Neutrophil (primary cell): ENCODE data around the gene ZNF830.
"Not testable (repeated sequence)": the region's sequence is repeated elsewhere in the genome, so short reads cannot be mapped to it uniquely, and the experiment has no call there.

Experiments used
- H3K27ac ChIP-seq: fragments of 200-600 bp; sonication (generic); 2 replicates; pipeline ENCODE4 v1.5.1; 2016; ENCODE audit warnings: mild to moderate bottlenecking, moderate library complexity
- H3K27me3 ChIP-seq: fragments of 200-600 bp; sonication (generic); 2 replicates; pipeline ENCODE4 v1.6.0; 2016; ENCODE audit warnings: mild to moderate bottlenecking
- H3K36me3 ChIP-seq: fragments of 200-600 bp; sonication (generic); 2 replicates; pipeline ENCODE4 v1.5.1; 2017
- H3K4me1 ChIP-seq, 2 experiments: fragments of 200-600 bp in 1 of 2; sonication (generic) in 1 of 2; 1 replicate in 1 of 2; 2 replicates in 1 of 2; pipeline versions ENCODE4 v1.5.1 to v1.6.1; 2013 to 2016; ENCODE audit warnings: low read depth in 1 of 2, low read length in 1 of 2, mild to moderate bottlenecking in 1 of 2, moderate library complexity in 1 of 2; ENCODE audit not compliant: control insufficient read depth in 1 of 2, insufficient read depth in 1 of 2
- H3K4me3 ChIP-seq, 2 experiments: fragments of 200-600 bp in 1 of 2; sonication (generic) in 1 of 2; 1 replicate in 1 of 2; 2 replicates in 1 of 2; pipeline ENCODE4 v1.5.1; 2013 to 2016; ENCODE audit warnings: low read depth in 1 of 2, low read length in 1 of 2, mild to moderate bottlenecking in 1 of 2, moderate library complexity in 1 of 2
- H3K9me3 ChIP-seq: fragments of 200-600 bp; sonication (generic); 2 replicates; pipeline ENCODE4 v1.5.1; 2016
- TF ChIP-seq, protein P1 (sequence below): fragments of 200-600 bp; sonication (generic); IDR thresholded peaks from 2 replicates; pipeline ENCODE4 v1.5.1; 2016; ENCODE audit warnings: antibody characterized with exemption

The ZNF830 gene

GRCh38 chr17:34926661-34927060 is 34.7 kb upstream of the ZNF830 start:
- Histone ChIP-seq H3K9me3 (no peaks in the 10 kb centered on the region), H3K36me3 (no peaks in the 10 kb centered on the region), H3K4me3 (no peak overlapping the region), H3K4me1 (peaks cover 10 to 20% of the 10 kb centered on the region in 2 experiments), H3K27me3 (no peaks in the 10 kb centered on the region), H3K27ac (no peak overlapping the region)
- TF ChIP-seq, protein P1, sequence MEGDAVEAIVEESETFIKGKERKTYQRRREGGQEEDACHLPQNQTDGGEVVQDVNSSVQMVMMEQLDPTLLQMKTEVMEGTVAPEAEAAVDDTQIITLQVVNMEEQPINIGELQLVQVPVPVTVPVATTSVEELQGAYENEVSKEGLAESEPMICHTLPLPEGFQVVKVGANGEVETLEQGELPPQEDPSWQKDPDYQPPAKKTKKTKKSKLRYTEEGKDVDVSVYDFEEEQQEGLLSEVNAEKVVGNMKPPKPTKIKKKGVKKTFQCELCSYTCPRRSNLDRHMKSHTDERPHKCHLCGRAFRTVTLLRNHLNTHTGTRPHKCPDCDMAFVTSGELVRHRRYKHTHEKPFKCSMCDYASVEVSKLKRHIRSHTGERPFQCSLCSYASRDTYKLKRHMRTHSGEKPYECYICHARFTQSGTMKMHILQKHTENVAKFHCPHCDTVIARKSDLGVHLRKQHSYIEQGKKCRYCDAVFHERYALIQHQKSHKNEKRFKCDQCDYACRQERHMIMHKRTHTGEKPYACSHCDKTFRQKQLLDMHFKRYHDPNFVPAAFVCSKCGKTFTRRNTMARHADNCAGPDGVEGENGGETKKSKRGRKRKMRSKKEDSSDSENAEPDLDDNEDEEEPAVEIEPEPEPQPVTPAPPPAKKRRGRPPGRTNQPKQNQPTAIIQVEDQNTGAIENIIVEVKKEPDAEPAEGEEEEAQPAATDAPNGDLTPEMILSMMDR: no peak

- TF ChIP-seq, protein P1: no peak
- no peaks in the 10 kb centered on the region for H3K36me3 ChIP-seq
- no peaks in the 10 kb centered on the region for H3K9me3 ChIP-seq
These were observed 31.1 kb upstream of the ZNF830 start for GRCh38 chr17:34930283-34930682.

GRCh38 chr17:34950780-34951179 is 10.6 kb upstream of the ZNF830 start:
- H3K27ac ChIP-seq, H3K36me3 ChIP-seq, H3K27me3 ChIP-seq, H3K4me3 ChIP-seq, H3K4me1 ChIP-seq, H3K9me3 ChIP-seq: not testable (repeated sequence)

More at GRCh38 chr17:34930283-34930682, 31.1 kb upstream of the ZNF830 start:
- peaks cover 10 to 20% of the 10 kb centered on the region in 2 experiments for H3K4me1 ChIP-seq
- no peaks in the 10 kb centered on the region for H3K27me3 ChIP-seq
- H3K27ac ChIP-seq: peak overlapping the region; percentile 58
- H3K4me3 ChIP-seq: no peak overlapping the region

- Histone ChIP-seq H3K4me1 (peaks cover 21 to 26% of the 10 kb centered on the region in 2 experiments), H3K36me3 (no peaks in the 10 kb centered on the region), H3K27me3 (no peaks in the 10 kb centered on the region), H3K27ac (no peak overlapping the region), H3K9me3 (no peaks in the 10 kb centered on the region), H3K4me3 (no peak overlapping the region)
- TF ChIP-seq, protein P1: no peak
These were observed 2.9 kb upstream of the ZNF830 start for GRCh38 chr17:34958438-34958837.

DNA sequence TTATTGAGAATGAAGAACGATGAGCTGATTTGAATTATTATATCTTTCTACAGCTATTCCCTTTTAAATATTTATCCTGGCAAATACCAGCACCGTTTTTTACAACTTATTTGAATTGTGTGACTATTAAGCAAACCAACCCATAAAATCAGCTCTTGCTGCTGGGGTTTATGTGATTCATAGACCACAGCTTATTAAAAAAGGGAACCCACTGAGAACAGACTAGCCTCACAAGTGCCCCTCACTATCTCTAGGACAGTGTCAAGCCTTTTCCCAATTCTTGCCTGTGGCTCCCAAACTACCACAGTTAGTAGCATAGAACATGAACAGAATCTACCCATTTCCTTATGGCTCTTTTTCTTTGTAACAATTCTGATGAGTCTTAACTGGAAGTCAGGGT is 12.8 kb downstream of the ZNF830 start:
- no peak overlapping the region for H3K27ac ChIP-seq
- peaks cover 0 to 3% of the 10 kb centered on the region in 2 experiments for H3K4me1 ChIP-seq
- no peak overlapping the region for H3K4me3 ChIP-seq
- peaks cover 5% of the 10 kb centered on the region for H3K36me3 ChIP-seq
- no peaks in the 10 kb centered on the region for H3K27me3 ChIP-seq
- H3K9me3 ChIP-seq: no peaks in the 10 kb centered on the region
- TF ChIP-seq, protein P1: no peak

- Histone ChIP-seq H3K27ac (no peak overlapping the region), H3K4me3 (no peak overlapping the region), H3K36me3 (no peaks in the 10 kb centered on the region), H3K4me1 (peaks cover 6 to 8% of the 10 kb centered on the region in 2 experiments), H3K9me3 (no peaks in the 10 kb centered on the region), H3K27me3 (no peaks in the 10 kb centered on the region)
- TF ChIP-seq, protein P1: no peak
These were observed 13.8 kb downstream of the ZNF830 start for GRCh38 chr17:34974794-34975785.
